Pons (tissue), 1 donor: ENCODE measurements around the gene SH2D3C.

Source experiments
- DNase-seq: peaks from one replicate; pipeline ENCODE4 v3.0.0-alpha.2; 2016; ENCODE audit warnings: low spot score

Gene SH2D3C

DNA sequence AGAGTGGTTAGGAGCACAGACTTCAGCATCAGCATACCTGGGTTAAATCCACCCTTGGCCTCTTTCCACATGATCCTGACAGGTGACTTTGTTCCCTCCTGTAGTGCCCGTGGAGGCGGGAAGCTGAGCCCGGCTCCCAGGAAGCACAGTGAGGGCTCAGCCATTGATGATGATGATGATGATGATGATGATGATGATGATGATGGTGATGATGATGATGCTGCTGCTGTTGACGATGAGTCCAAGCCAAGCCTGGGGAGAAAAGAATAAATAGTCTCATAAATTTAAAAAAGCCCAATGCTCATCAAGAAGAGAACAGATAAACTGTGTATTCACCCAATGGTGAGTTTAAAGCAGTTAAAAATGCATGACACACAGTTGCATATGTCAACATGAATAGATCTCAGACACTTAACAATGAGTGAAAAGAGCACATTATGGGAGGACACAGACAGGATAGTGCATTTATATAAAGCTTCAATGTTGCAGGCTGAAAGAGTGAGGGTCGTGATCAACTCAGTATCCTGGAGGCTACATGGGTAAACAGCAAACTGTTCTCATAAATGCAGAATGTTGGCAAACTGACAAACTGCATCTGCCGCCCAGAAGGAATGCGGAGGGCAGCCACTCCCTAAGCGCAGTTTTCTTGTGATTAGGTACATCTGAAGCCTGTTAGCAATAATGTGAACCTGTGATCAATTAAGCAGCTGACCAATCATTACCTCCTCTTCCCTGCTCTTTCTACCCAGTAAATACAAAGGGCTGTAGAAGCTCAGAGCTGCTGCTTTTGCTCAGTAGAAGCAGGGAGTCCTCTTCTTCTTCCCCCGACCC is 83.4 kb downstream of the SH2D3C start:
- no peak for DNase-seq

GRCh38 chr9:127693697-127694096 is 84.8 kb downstream of the SH2D3C start:
- DNase-seq, result no peak

- DNase-seq, result no peak
Observed at GRCh38 chr9:127693143-127693542, 85.3 kb downstream of the SH2D3C start.

DNA sequence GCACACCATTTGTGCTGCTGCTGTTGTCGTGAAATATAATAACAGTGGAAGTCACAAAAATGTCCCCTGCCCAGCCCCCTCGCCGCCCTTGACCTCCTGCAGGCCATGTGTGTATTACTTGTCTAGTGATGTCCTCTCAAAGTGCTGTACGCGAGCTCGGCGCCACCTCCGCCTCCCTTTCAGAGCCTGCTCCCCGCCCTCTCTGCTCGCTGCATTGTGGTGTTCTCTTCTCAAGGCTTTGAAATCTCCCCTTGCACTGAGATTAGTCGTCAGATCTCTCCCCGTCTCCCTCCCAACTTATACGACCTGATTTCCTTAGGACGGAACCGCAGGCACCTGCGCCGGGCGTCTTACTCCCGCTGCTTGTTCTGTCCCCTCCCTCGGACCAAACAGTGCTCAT is 86.4 kb downstream of the SH2D3C start:
- DNase-seq, result no peak

DNA sequence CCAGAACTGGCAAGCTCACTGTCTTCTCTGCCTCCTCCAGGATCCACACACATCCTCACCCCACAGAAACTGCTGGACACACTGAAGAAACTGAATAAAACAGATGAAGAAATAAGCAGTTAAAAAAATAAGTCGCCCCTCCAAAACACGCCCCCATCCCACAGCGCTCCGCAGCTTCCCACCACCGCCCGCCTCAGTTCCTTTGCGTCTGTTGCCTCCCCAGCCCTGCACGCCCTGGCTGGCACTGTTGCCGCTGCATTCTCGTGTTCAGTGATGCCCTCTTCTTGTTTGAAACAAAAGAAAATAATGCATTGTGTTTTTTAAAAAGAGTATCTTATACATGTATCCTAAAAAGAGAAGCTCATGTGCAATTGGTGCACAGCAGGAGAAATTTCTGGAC is 87.7 kb downstream of the SH2D3C start:
- DNase-seq, result no peak

DNA sequence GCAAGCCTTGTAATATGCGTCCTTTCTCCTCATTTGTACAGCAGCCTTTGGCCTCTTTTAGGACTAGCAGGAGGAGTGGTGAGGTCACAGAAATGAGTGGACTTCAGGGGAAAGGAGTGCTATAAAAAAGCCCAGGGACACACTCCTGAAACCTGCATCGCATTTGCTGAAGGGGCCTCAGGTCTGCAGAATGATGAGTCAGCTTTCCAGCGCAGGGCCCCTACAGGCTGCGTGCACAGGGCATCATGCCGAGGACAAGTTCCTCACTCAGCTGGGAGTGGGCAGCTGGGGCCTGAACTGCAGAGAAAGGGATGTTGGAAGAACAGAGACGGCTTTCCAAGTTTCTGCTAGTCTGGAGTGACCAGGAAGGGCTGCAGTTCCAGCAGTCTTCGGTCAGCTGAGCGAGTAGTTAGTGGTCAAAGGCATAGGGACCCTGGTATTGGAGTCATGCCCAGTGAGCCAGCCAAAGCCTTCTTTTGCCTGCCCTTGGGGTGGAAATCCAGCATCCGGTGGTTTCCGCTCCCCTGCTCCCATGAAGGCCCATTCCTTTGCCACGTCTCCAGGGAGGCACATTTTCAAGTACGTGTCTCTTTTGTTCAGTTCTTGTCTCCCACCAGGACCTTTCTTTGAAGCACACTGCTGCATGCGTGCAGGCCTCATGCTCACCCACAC is 89.0 kb downstream of the SH2D3C start:
- DNase-seq, result no peak
